GM06990 (cell line): ENCODE measurements around the gene FAF2.

Experiments
- DNase-seq: peaks from one replicate; pipeline ENCODE4 v3.0.0-alpha.2; 2011; ENCODE audit not compliant: insufficient read length; ENCODE audit errors: extremely low read depth
- H3K27me3 ChIP-seq: replicated peaks from 2 replicates; pipeline ENCODE4 v1.6.0; 2011; ENCODE audit warnings: low read length; ENCODE audit not compliant: control insufficient read depth, insufficient read depth
- H3K36me3 ChIP-seq: 2 replicates; pipeline ENCODE4 v1.5.1; 2011; ENCODE audit warnings: low read length; ENCODE audit not compliant: control insufficient read depth, insufficient read depth
- H3K4me3 ChIP-seq: replicated peaks from 2 replicates; pipeline ENCODE4 v1.5.1; 2011; ENCODE audit warnings: low read depth, mild to moderate bottlenecking, control low read depth, low read length
- TF ChIP-seq, protein P1 (sequence below): IDR thresholded peaks from 2 replicates; pipeline ENCODE4 v1.5.1; 2011; ENCODE audit warnings: low read length, control low read depth, mild to moderate bottlenecking, inconsistent platforms; ENCODE audit not compliant: insufficient read depth, poor library complexity, severe bottlenecking

FAF2 gene

DNA sequence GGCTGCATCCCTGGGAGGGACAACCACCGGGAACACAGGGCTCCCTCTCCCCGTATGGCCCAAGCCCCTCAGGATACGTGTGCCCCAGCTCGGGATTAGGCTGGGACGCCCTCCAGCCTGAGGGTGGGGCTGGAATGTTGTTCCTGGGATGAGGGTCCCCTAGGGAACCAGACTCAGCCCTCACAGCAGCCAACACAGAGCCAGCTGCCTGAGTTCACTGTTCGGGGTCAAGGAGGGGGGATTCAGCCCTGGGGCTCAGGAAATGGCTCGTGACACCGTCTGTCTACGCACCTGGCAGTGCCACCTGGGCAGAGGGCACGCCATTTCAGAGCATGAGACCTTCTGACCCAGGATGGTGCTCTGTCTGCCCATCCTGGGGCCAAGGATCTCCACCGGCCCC lies 80.1 kb downstream of the FAF2 start:
- no peak for DNase-seq
- Histone ChIP-seq H3K36me3 (peaks cover 39% of the 10 kb centered on the region), H3K27me3 (no peaks in the 10 kb centered on the region), H3K4me3 (no peak overlapping the region)
- TF ChIP-seq, protein P1, sequence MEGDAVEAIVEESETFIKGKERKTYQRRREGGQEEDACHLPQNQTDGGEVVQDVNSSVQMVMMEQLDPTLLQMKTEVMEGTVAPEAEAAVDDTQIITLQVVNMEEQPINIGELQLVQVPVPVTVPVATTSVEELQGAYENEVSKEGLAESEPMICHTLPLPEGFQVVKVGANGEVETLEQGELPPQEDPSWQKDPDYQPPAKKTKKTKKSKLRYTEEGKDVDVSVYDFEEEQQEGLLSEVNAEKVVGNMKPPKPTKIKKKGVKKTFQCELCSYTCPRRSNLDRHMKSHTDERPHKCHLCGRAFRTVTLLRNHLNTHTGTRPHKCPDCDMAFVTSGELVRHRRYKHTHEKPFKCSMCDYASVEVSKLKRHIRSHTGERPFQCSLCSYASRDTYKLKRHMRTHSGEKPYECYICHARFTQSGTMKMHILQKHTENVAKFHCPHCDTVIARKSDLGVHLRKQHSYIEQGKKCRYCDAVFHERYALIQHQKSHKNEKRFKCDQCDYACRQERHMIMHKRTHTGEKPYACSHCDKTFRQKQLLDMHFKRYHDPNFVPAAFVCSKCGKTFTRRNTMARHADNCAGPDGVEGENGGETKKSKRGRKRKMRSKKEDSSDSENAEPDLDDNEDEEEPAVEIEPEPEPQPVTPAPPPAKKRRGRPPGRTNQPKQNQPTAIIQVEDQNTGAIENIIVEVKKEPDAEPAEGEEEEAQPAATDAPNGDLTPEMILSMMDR, result no peak

DNA sequence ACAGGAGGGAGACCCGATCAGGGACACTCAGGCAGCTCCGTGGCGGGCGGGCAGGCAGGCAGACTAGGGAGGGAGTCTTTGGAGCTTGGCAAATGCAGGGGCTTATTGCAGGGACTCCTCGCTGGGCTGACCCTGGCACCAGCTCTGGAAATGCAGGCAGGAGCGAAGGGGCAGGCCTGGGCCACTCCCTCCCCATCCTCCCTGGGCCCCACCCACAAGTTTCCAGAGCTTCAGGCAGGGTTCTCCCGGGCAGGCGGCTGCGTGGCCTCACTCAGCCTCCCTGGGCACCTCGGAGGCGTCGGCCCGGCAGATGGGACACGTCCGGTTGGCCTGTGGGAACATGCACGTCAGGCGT lies 80.6 kb downstream of the FAF2 start:
- Histone ChIP-seq H3K4me3 (no peak overlapping the region), H3K36me3 (peaks cover 39% of the 10 kb centered on the region), H3K27me3 (no peaks in the 10 kb centered on the region)
- TF ChIP-seq, protein P1, result no peak
- DNase-seq, result no peak

DNA sequence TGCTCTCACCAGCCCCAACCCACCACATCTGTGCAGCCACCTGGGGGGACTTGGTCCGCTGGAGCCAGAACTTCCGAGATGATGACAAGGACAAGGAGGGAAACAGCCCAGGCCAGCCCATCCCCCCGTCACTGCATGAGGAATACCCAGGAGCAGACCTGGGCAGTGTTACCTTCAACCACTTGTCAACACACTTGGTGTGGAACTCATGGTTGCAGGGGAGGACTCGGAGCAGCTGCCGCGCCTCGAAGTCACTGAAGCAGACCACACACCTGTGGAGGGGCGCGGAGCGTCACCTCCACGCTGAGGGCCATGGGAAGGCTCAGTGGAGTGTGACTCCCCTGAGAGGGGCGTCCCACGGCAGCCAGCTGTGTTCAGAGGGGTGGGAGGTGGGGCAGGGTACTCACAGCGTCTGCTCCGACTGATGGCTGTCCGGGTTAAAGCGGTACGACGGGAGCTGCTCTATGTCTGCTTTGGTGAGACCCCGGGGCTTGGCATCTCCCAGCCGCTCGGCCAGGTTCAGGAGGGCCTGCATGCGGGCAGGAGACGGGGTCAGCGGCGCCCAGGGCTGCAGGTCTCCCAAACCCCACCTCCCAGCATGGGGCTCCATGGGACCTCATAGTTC lies 81.0 kb downstream of the FAF2 start:
- Histone ChIP-seq H3K27me3 (no peaks in the 10 kb centered on the region), H3K36me3 (peaks cover 39% of the 10 kb centered on the region), H3K4me3 (no peak overlapping the region)
- TF ChIP-seq, protein P1, result no peak
- DNase-seq, result peak; percentile 46

DNA sequence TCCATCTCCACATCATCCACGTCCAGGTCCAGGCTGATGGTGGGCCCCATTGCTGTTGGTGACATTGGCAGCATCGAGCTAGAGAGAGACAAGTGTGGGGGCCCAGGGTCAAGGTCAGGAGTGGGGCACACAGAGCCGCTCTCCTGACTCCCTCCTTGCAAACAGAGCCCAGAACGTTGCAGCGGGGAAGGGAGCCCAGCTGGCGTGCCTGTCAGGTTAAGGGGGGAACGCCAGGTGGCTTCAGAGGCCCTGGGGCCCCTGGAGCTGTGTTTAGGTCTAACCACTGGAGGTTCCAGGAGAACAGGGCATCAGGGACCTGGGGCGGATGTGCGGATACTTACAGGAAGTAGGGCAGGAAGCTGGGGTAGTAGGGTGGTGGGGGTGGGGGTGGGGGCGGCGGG lies 81.6 kb downstream of the FAF2 start:
- TF ChIP-seq, protein P1, result no peak
- DNase-seq, result no peak
- Histone ChIP-seq H3K4me3 (no peak overlapping the region), H3K27me3 (no peaks in the 10 kb centered on the region), H3K36me3 (peaks cover 41% of the 10 kb centered on the region)

DNA sequence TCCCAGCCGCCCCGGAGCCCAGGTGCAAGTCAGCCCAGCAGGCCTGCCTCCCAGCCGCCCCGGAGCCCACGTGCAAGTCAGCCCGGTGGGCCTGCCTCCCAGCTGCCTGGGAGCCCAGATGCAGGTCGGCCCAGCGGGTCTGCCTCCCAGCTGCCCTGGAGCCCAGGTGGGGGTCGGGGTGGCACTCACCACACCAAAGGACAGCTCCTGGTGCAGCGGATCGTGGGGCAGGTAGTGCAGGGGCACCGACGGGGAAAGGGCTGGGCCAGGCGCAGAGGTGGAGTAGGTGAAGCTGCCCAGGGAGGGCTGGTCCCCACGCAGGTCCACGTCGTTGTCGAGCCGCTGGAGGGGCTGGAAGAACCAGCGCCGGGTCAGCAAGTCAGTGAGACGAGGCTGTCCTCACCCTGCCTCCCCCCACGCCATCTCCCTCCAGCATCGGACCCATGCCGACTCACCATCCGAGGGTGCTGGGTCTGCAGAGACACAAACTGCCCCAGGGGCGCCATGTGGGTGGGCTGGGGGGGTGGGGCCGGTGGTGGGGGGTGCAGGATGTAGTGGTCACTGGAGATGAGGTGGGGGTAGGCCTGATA lies 82.3 kb downstream of the FAF2 start:
- TF ChIP-seq, protein P1, result no peak
- DNase-seq, result no peak
- Histone ChIP-seq H3K36me3 (peaks cover 41% of the 10 kb centered on the region), H3K27me3 (no peaks in the 10 kb centered on the region), H3K4me3 (peak overlapping the region; percentile 18; the same call in 1 of the 2 replicates)
